CD14-positive monocyte (primary cell): Measurements from ENCODE around the gene TENT4B. TPM values are rescaled to one million over a fixed set of nuclear protein-coding genes. Genes with fewer than 3 reads are reported as not detected.

ENCODE experiments used
- DNase-seq, 3 donors: peaks; one replicate each; pipeline ENCODE4 v3.0.0-alpha.2; 2011 to 2022
- H2AFZ ChIP-seq: 2 replicates; pipeline ENCODE4 v1.6.0; 2012; ENCODE audit warnings: mild to moderate bottlenecking, low read depth, low read length, inconsistent platforms; ENCODE audit not compliant: insufficient read depth, poor library complexity, severe bottlenecking
- H3K27ac ChIP-seq, 2 donors: 1 replicate in 1 of 2; 2 replicates in 1 of 2; pipeline ENCODE4 v1.5.1; 2012 to 2013; ENCODE audit warnings: low read length in 2 of 2, control low read depth in 1 of 2, inconsistent platforms in 1 of 2, low read depth in 1 of 2, mild to moderate bottlenecking in 1 of 2
- H3K27me3 ChIP-seq, 2 donors: one replicate each; pipeline versions ENCODE4 v1.6.0 to v1.6.1; 2011 to 2013; ENCODE audit warnings: low read length in 2 of 2; ENCODE audit not compliant: control insufficient read depth in 2 of 2, insufficient read depth in 2 of 2
- H3K36me3 ChIP-seq, 2 donors: replicated peaks in 1 of 2; 1 replicate in 1 of 2; 2 replicates in 1 of 2; pipeline versions ENCODE4 v1.5.1 to v1.6.1; 2012 to 2013; ENCODE audit warnings: low read length in 2 of 2, control low read depth in 1 of 2, inconsistent platforms in 1 of 2, mild to moderate bottlenecking in 1 of 2; ENCODE audit not compliant: insufficient read depth in 2 of 2, control insufficient read depth in 1 of 2
- H3K4me1 ChIP-seq, 2 donors: 1 replicate in 1 of 2; 2 replicates in 1 of 2; pipeline versions ENCODE4 v1.5.1 to v1.6.1; 2012 to 2013; ENCODE audit warnings: low read length in 2 of 2, control low read depth in 1 of 2, inconsistent platforms in 1 of 2, mild to moderate bottlenecking in 1 of 2, moderate library complexity in 1 of 2; ENCODE audit not compliant: insufficient read depth in 2 of 2, control insufficient read depth in 1 of 2
- H3K4me2 ChIP-seq: replicated peaks from 2 replicates; pipeline ENCODE3; 2012; ENCODE audit warnings: low read length, moderate library complexity, mild to moderate bottlenecking; ENCODE audit not compliant: poor library complexity, severe bottlenecking; ENCODE audit errors: extremely low read depth
- H3K4me3 ChIP-seq, 3 experiments: fragments of 200-600 bp in 1 of 3; sonication (generic) in 1 of 3; replicated peaks in 1 of 3; 1 replicate in 2 of 3; 2 replicates in 1 of 3; pipeline ENCODE4 v1.5.1; 2011 to 2013; ENCODE audit warnings: low read length in 3 of 3, mild to moderate bottlenecking in 3 of 3, control low read depth in 2 of 3, low read depth in 2 of 3, inconsistent platforms in 1 of 3, moderate library complexity in 1 of 3
- H3K79me2 ChIP-seq: 2 replicates; pipeline ENCODE4 v1.6.0; 2012; ENCODE audit warnings: mild to moderate bottlenecking, control low read depth, inconsistent platforms, low read length, moderate library complexity; ENCODE audit not compliant: insufficient read depth
- H3K9ac ChIP-seq: 2 replicates; pipeline ENCODE4 v1.6.0; 2017; ENCODE audit warnings: low read length, mild to moderate bottlenecking; ENCODE audit not compliant: insufficient read depth, poor library complexity, severe bottlenecking
- H3K9me3 ChIP-seq, 2 donors: replicated peaks in 1 of 2; 1 replicate in 1 of 2; 2 replicates in 1 of 2; pipeline versions ENCODE4 v1.5.1 to v1.6.1; 2012 to 2013; ENCODE audit warnings: low read length in 2 of 2, control low read depth in 1 of 2; ENCODE audit not compliant: control insufficient read depth in 1 of 2, insufficient read depth in 1 of 2
- H4K20me1 ChIP-seq: 2 replicates; pipeline ENCODE4 v1.6.0; 2012; ENCODE audit warnings: mild to moderate bottlenecking, low read length, control low read depth, moderate library complexity; ENCODE audit not compliant: insufficient read depth
- H3K27ac Mint-ChIP-seq, 7 donors: one replicate each; pipeline ENCODE4 v1.8.0; 2020; ENCODE audit warnings: mild to moderate bottlenecking in 7 of 7, mixed read lengths in 7 of 7, moderate library complexity in 6 of 7, inconsistent platforms in 2 of 7
- H3K27me3 Mint-ChIP-seq, 3 donors: one replicate each; pipeline ENCODE4 v1.8.0; 2021 to 2022; ENCODE audit warnings: low read depth in 3 of 3, mild to moderate bottlenecking in 3 of 3, mixed read lengths in 3 of 3, moderate library complexity in 3 of 3, inconsistent platforms in 1 of 3
- H3K36me3 Mint-ChIP-seq, 2 donors: one replicate each; pipeline ENCODE4 v1.8.0; 2020; ENCODE audit warnings: mixed read lengths in 2 of 2, inconsistent platforms in 1 of 2, mild to moderate bottlenecking in 1 of 2
- H3K4me1 Mint-ChIP-seq: one replicate; pipeline ENCODE4 v1.8.0; 2020; ENCODE audit warnings: mild to moderate bottlenecking, mixed read lengths
- H3K4me3 Mint-ChIP-seq, 2 donors: one replicate each; pipeline ENCODE4 v1.8.0; 2020; ENCODE audit warnings: mild to moderate bottlenecking in 2 of 2, mixed read lengths in 2 of 2, moderate library complexity in 1 of 2
- H3K9me3 Mint-ChIP-seq, 7 donors: one replicate each; pipeline ENCODE4 v1.8.0; 2020 to 2022; ENCODE audit warnings: mixed read lengths in 7 of 7, mild to moderate bottlenecking in 6 of 7, moderate library complexity in 6 of 7, inconsistent platforms in 2 of 7
- WGBS: methylation state at CpG from one replicate; pipeline ENCODE4 v1.1.5; 2013; ENCODE audit warnings: missing lambda C conversion rate; ENCODE audit not compliant: insufficient coverage; 5-methylcytosine and 5-hydroxymethylcytosine counted together
- intact Hi-C, 2 donors: fragments of 100-400 bp; cut with micrococcal nuclease; formaldehyde crosslinking; loops; one replicate each; pipeline versions ENCODE4 v1.15.0 to v1.15.1; 2023
- polyA plus RNA-seq, 3 donors: library from polyadenylated mRNA; depleted of rRNA in 1 of 3; unstranded in 2 of 3; stranded (reverse) in 1 of 3; fragments of 300-500 nt in 2 of 3; fragments of >200 nt in 1 of 3; fragmentation: Illumina TruSeq in 2 of 3; gene quantifications; 1 replicate in 2 of 3; 2 replicates in 1 of 3; pipeline ENCODE4 v1.2.3, GENCODE V29; 2012 to 2021
- TF ChIP-seq, protein P1 (sequence below): fragments of 200-600 bp; IDR thresholded peaks from one replicate; pipeline ENCODE4 v1.8.0; 2022; ENCODE audit warnings: antibody characterized with exemption, mild to moderate bottlenecking

The TENT4B gene
- polyA plus RNA-seq, 3 donors = 1.4 to 9.0 (median 1.7) TPM

DNA sequence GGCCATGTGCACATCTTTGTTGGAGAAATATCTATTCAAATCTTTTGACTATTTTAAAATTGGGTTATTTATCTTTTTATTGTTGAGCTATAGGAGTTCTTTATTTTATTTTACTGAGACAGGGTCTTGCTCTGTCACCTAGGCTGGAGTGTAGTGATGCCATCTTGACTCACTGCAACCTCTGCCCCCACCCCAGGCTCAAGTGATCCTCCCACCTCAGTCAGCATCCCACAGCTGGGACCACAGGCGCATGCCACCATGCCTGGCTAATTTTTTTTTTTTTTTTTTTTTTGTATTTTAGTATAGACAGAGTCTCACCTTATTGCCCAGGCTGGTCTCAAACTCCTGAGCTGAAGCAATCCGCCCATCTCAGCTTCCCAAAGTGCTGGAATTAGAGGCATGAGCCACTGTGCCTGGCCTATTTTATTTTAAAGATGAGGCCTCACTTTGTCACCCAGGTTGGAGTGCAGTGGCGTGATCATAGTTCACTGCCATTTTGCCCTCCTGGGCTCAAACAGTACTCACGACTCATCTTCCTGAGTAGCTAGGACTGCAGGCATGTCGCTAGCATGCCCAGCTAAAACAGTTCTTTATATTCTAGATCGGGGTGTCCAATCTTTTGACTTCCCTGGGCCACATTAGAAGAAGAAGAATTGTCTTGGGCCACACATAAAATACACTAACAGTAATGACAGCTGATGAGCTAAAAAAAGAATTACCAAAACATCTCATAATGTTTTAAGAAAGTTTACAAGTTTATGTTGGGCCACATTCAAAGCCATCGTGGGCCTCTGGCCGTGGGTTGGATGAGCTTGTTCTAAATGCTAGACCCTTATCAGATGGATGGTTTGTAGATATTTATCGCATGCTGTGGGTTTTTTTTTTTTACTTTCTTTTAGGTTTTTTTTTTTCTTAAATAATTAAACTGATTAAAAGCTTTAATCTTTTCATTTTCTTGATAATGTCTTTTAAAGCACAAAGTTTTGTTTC lies 13.7 kb downstream of the TENT4B start:
- Histone ChIP-seq H3K36me3 (no peaks in the 10 kb centered on the region), H3K9me3 (no peaks in the 10 kb centered on the region), H3K4me2 (no peak overlapping the region), H3K27ac (peak overlapping the region in 1 of 2 donors; percentile 5), H4K20me1 (peaks cover 99% of the 10 kb centered on the region), H2AFZ (no peak overlapping the region), H3K9ac (no peak overlapping the region), H3K79me2 (peaks cover 100% of the 10 kb centered on the region), H3K4me3 (no peak overlapping the region), H3K27me3 (no peaks in the 10 kb centered on the region), H3K4me1 (peaks cover 13 to 38% of the 10 kb centered on the region in 2 donors)
- Mint-ChIP-seq H3K4me3 (no peak overlapping the region), H3K9me3 (peaks cover 0 to 1% (median 0%) of the 10 kb centered on the region in 7 donors), H3K4me1 (peaks cover 48% of the 10 kb centered on the region), H3K36me3 (peaks cover 5 to 25% of the 10 kb centered on the region in 2 donors), H3K27me3 (no peaks in the 10 kb centered on the region), H3K27ac (peak overlapping the region in 1 of 7 donors; percentile 6)
- WGBS = 84% methylated on average over 4 of the region's 9 CpGs
- intact Hi-C loops = no loop called here
- TF ChIP-seq, protein P1, sequence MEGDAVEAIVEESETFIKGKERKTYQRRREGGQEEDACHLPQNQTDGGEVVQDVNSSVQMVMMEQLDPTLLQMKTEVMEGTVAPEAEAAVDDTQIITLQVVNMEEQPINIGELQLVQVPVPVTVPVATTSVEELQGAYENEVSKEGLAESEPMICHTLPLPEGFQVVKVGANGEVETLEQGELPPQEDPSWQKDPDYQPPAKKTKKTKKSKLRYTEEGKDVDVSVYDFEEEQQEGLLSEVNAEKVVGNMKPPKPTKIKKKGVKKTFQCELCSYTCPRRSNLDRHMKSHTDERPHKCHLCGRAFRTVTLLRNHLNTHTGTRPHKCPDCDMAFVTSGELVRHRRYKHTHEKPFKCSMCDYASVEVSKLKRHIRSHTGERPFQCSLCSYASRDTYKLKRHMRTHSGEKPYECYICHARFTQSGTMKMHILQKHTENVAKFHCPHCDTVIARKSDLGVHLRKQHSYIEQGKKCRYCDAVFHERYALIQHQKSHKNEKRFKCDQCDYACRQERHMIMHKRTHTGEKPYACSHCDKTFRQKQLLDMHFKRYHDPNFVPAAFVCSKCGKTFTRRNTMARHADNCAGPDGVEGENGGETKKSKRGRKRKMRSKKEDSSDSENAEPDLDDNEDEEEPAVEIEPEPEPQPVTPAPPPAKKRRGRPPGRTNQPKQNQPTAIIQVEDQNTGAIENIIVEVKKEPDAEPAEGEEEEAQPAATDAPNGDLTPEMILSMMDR = no peak
- no peak for DNase-seq

DNA sequence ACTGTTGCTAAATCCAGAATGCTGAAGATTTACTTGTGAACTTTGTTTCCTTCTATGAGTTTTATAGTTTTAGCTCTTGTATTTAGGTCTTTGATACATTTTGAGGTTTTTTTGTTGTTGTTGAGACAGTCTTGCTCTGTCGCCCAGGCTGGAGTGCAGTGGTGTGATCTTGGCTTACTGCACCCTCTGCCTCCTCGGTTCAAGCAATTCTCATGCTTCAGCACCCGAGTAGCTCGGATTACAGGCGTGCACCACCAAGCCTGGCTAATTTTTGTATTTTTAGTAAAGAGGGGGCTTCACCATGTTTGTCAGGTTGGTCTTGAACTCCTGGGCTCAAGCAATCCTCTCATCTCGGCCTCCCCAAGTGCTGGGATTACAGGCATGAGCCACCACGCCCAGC lies 14.4 kb downstream of the TENT4B start:
- no peak overlapping the region for H2AFZ ChIP-seq
- intact Hi-C loops = no loop called here
- TF ChIP-seq, protein P1 = no peak
- H3K9ac ChIP-seq = no peak overlapping the region
- peak overlapping the region in 3 of 7 donors; percentile 35 to 69 (median 57) for H3K27ac Mint-ChIP-seq
- H4K20me1 ChIP-seq = peaks cover 99% of the 10 kb centered on the region
- peaks cover 0 to 1% (median 0%) of the 10 kb centered on the region in 7 donors for H3K9me3 Mint-ChIP-seq
- no peak overlapping the region for H3K4me2 ChIP-seq
- H3K27me3 ChIP-seq = no peaks in the 10 kb centered on the region
- H3K4me3 ChIP-seq = no peak overlapping the region
- H3K27ac ChIP-seq = peak overlapping the region in 1 of 2 donors; percentile 5
- H3K36me3 Mint-ChIP-seq = peaks cover 5 to 25% of the 10 kb centered on the region in 2 donors
- H3K27me3 Mint-ChIP-seq = no peaks in the 10 kb centered on the region
- no peaks in the 10 kb centered on the region for H3K9me3 ChIP-seq
- H3K79me2 ChIP-seq = peaks cover 99% of the 10 kb centered on the region
- 98% methylated on average over 5 of the region's 7 CpGs for WGBS
- H3K4me3 Mint-ChIP-seq = no peak overlapping the region
- no peaks in the 10 kb centered on the region for H3K36me3 ChIP-seq
- H3K4me1 Mint-ChIP-seq = peaks cover 50% of the 10 kb centered on the region
- DNase-seq = no peak
- H3K4me1 ChIP-seq = peaks cover 16 to 42% of the 10 kb centered on the region in 2 donors
